COLO829 (cell line): ENCODE data around the gene ATAD3C.
"Not testable (repeated sequence)": the region's sequence is repeated elsewhere in the genome, so short reads cannot be mapped to it uniquely, and the experiment has no call there.

Experiments used
- DNase-seq: peaks from one replicate; pipeline ENCODE4 v3.0.0; 2012; ENCODE audit warnings: low spot score

The ATAD3C gene

DNA sequence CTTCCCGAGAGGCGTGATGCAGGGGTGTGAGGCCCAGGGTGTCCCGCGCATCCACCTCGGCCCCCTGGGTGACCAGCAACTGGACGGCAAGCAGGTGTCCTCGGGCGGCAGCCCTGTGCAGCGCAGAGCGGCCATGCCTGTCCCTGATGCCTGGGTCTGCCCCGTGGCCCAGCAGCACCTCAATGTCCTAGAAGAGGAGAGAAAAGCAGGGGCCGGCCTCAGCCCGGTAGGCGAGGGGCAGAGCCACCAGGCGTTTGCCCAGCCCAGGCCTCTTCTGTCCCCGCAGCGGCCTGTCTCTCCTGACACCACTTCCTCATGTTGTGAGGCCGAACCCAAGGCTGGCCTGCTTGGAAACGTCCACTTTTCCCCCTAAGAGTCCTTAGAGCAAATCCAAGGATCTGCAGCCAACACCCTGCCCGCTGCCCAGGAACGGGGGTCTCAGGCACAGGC lies 30.1 kb upstream of the ATAD3C start:
- no peak for DNase-seq

DNA sequence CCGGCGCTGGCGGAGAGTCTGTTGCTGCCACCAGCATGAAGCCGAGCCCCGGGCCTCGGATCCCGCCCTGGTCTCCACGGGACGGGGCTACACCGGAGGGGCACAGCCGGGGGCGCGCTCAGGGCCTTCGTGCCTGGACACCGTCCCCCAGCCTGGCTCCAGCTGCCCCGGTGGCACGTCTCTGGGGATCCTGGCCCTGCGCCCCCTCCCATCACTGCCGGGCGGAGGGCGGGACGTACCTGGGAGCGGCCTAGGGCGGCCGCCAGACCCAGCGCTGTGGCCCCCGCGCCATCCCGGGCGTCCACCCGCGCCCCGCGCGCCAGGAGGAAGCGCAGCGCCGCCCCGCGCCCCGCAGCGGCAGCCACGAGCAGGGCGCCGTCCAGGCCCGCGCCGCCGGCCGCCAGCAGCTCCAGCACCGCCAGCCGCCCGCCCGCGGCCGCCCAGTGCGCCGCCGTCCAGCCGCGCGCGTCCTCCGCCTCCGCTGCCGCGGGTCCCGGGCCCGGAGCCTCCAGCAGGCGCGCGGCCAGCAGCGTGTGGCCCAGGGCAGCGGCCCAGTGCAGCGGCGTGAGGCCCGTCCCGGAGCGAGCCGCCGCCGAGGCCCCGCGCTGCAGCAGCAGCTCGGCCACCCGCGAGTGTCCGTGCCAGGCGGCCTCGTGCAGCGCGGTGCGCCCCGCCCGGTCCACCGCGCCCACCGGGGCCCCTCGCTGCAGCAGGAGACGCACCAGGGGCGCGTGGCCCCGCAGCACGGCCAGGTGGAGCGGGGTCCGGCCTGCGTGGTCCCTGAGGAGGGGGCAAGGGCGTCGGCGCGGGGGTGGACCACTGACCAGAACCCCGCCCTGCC lies 29.5 kb upstream of the ATAD3C start:
- DNase-seq: no peak

DNA sequence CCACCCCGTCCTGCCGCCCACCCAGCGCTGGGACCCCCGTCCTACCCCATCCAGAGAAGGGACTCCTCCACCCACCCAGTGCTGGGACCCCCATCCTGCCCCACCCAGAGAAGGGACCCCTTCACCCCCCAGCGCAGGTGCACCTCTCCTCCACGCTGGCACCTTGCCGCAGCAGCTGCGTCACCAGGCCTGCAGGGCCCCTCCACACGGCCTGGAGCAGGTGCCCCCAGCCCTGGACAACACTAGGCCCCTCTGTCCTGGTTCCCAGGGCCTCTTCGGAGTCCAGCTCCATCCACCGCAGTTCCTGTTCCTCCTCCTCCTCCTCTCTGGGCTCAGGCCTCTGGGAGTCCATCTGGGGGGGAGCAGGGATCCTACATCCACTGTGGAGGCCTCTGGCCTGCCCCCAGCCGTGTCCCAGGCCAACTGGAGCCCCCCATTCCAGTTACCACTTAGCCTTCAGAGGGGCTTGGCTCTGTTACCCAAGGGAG lies 28.8 kb upstream of the ATAD3C start:
- no peak for DNase-seq

DNA sequence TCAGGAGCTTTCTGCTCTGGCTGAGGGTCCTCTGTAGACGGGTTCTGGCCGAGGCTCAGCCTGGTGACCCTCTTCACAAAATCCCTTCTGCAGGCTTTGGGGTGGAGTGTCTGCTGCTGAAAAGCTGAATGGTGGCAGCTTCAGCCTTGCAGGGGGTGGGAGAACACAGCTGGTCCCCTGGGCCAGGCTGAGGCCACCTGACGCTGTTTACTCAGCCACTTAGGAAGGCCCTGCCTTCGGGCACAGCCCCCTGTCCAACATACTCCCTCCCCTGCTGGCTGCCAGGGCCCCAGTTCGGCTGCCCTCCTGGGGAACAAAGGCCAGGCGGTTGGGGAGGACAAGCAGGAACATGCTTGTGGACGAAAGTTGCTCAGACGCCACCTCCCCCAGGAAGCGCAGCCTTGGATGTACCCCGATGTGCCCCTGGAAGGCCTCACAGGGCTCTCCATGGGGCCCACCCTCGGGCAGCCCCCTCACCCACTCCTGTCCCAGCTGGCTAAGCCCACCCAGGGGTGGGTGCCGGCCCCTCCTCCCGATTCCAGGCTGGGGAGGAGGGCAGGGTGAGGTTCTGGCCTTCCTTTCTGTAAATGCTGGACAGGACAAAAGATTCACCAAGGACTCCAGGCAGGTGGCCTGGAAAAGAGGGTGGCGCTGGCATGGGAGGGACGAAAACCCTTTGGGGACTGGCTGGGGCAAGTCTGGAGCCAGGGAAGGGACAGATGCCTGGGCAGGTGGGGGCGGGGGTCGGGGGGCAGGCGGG lies 28.2 kb upstream of the ATAD3C start, which contains the start of gene ANKRD65:
Gene ANKRD65 (minus strand): TSS at position 130 of the 760 bp plus-strand sequence. CDS start 271 bp downstream, outside the sequence.
- DNase-seq: no peak

DNA sequence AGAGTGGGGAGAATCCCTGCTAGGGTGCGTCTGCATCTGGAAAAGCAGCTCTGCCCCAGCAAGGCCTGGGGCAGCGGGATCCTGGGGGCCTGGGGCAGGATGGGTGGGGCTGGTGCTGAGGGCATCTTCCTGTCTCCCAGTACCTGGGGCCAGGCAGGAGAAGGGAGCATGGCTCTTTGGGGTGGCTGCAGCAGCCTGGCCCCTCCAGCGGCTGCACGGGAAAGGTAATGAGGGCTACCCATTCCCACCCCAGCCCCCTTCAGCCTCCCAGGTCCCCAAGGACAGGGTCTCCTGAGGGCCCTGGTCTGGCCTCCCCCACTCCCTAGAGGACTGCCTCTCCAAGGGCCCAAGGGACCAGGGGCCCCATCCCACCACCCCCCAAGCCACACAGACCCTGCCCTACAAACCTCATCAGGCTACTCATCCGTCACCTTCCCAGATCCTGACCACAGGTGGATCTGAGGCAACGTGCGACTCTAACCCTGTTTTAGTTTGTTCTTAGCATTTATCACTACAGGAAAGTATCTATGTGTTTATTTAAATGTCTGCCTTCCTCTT lies 27.5 kb upstream of the ATAD3C start:
- no peak for DNase-seq

DNA sequence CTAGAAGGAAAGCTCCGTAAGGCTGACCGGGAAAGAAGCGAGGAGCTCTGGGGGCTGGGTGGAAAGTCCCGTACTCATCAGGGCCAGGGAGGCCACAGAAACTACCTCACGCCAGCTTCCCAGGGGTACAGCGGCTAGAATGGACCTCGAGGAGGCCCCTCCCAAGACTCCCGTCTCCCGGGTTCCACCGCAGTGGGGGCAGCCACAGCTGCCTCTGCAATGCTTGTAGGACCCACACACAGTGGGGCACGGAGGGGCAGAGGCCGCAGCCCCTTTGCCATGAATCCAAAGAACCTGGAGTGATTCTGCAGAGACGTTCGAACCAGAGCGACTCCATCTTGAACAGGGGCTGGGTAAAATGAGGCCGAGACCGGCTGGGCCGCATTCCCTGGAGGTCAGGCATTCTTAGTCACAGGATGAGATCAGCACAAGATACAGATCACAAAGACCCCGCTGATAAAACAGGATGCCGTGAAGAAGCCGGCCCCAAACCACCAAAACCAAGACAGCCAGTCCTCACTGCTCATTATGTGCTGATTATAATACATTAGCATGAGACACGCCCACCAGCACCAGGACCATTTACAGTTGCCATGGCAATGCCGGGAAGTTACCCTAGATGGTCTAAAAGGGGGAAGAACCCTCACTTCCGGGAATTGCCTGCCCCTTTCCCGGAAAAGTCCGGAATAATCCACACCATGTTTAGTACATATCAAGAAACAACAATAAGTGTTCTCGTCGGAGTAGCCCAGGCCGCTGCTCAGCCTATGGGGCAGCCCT lies 26.8 kb upstream of the ATAD3C start:
- no peak for DNase-seq

DNA sequence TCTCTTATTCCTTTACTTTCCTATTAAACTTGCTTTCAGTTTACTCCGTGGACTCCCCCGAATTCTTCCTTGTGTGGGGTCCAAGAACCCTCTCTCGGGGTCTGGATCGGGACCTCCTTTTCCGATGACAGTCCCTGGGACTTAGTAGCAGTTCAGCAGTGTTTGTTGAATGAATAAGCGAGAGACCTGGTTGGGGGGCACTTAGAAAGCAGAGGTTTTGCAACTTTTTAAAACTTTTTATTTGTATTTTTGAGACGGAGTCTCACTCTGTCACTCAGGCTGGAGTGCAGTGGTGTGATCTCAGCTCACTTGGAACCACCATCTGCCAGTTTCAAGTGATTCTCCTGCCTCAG lies 26.3 kb upstream of the ATAD3C start:
- no peak for DNase-seq

DNA sequence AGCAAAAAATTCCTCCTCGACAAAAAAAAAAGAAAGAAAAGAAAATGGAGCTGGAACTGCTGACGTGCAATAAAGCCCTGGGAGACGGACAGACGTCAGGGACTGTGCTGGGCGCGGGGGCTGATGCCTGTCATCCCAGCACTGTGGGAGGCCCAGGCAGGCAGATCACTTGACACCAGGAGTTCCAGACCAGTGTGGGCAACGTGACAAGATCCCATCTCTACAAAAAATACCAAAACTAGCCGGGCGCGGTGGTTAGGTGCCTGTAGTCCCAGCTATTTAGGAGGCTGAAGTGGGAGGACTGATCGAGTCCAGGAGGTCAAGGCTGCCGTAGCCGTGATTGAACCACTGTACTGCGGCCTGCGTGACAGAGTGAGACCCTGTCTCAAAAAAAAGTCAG lies 24.8 kb upstream of the ATAD3C start:
- no peak for DNase-seq

DNA sequence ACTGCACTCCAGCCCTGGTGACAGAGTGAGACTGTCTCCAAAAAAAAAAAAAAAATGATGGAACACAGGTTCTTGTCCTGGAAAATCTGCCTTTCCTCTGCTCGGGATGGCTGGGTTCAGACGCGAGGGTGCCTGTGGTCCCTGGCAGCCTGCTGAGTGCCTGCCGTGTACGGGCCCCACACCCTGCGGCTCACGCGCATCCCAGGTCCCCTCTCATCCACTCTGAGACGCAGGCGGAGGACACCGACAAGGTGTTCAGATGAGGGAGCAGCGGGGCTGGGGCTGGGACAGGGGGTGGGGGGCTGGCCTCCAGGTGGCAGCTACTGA lies 24.1 kb upstream of the ATAD3C start:
- DNase-seq: no peak

DNA sequence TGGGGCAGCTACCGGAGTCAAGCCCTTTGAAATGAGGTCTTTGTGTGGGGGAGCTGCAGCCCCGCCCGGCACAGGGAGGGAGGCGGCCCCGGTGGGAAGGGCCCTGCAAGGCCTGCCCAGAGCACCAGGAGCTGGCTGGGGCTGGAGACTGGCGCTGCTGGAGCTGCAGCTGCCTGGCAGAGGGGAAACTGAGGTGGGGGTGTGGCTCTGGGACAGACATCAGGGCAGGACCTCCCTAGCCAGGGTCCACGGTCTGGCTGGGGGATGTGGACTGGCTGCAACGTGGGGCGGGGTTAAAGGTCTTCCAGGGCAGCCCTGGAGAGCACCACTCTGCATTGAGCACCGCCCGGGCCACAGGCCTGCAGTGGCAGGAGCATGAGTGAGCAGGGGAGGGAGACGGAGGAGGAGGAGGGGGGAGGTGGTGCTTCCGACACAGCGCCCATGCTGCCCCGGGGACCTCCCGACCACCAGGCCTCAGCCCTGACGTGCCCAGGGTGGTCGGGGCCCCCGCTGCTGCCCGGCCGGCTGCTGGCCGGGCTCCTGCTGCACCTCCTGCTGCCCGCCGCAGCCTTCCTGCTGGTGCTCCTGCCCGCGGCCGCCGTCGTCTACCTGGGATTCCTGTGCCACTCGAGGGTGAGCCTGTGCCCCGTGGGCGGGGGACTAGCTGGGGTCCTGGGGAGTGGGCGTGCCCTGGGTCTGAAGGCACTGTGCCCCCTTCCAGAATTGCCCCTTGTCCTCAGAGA lies 23.6 kb upstream of the ATAD3C start:
- no peak for DNase-seq

DNA sequence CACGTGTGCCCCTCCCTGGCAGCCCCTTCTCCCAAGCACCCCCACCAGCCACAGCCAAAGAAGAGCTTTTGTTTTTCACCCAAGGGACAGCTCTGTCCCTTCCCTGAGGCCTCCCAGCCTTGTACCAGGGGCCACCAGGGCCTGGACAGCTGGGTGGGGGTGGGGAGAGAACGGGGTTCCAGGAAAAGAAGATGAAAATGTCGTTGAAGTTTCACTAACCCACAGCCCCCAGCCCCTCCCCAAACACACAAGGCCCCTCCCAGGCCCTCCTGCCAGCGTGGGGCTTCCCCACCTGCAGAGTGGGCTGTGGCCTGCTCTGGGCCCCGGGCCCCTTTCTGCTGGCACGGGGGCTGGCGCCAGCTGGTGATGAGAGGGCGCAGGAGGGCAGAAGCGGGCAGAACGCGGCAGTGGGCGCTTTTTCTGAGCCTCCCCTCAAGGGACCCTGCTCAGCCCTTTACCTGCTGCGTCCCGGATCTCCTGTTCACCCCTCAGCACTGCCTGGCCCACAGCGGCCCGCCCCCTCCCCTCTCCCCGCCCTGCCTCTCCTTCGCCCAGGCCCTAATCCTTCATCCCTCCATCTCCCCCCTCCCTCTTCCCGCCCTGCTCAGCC lies 22.9 kb upstream of the ATAD3C start:
- no peak for DNase-seq

DNA sequence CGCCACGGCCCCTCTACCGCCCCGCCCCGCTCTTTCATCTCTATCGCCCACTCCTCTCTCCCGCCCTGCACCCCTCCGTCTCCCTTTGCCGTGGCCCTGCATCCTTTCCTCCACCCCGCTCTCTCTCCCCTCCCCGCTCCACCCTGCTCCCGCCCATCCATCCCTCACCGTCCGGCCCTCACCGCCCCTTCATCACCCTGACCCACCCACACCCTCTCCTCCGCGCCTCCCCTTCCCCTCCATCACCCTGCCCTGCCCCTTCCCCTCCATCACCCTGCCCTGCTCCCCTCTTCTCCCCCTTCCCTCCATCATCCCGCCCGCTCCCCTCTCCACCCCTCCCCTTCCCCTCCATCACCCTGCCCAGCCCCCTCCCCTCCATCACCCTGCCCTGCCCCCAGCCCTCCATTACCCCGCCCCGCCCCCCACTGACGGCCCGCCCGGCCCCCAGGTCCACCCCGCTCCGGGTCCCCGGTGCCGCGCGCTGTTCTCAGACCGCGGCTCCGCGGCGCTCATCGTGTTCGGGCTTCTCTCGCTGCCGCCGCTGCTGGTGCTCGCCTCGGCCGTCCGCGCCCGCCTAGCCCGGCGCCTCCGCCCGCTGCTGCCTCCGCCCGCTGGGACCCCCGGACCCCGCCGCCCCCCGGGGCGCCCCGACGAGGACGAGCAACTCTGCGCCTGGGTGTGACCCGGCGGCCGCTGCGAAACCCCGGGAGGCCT lies 22.2 kb upstream of the ATAD3C start:
- no peak for DNase-seq

DNA sequence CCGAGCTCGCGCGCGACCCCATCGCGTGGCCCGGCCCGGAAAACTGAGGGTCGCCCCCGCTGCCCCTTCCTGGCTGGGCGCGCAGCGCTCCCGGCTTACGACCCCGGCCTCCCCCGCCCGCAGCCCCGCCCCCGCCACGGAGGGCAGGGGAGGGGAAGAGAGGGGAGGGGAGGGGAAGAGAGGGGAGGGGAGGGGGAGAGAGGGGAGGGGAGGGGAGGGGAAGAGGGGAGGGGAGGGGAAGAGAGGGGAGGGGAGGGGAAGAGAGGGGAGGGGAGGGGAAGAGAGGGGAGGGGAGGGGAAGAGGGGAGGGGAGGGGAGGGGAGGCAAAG lies 21.7 kb upstream of the ATAD3C start:
- no peak for DNase-seq

DNA sequence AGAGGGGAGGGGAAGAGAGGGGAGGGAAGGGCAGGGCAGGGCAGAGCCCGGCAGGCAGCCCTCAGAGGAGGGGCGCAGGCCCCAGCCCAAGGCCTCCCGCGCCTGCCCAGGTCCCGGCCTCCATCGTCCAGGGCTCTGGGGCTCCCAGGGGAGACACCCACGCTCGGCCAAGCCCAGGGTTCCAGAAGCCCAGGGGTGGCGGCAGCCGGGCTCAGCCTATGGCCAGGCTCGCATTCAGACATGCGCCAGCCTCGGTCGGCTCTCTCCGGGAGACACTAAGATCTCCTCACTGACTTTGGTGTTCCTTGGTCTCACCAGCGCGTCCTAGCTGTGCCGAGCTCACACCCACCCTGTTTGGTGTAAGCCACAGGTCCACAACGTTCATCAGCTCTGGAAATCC lies 21.3 kb upstream of the ATAD3C start:
- no peak for DNase-seq

DNA sequence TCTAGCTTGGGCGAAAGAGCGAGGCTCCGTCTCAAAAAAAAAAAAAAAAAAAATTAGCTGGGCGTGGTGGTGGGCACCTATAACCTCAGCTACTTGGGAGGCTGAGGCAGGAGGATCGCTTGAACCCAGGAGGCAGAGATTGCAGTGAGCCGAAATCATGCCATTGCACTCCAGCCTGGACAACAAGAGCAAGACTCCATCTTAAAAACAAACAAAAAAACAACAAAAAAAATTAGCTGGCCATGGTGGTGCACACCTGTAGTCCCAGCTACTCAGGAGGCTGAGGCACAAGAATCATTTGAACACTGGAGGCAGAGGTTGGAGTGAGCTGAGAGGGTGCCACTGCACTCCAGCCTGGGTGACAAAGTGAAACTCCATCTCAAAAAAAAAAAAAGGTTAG lies 20.5 kb upstream of the ATAD3C start:
- not testable (repeated sequence) for DNase-seq

DNA sequence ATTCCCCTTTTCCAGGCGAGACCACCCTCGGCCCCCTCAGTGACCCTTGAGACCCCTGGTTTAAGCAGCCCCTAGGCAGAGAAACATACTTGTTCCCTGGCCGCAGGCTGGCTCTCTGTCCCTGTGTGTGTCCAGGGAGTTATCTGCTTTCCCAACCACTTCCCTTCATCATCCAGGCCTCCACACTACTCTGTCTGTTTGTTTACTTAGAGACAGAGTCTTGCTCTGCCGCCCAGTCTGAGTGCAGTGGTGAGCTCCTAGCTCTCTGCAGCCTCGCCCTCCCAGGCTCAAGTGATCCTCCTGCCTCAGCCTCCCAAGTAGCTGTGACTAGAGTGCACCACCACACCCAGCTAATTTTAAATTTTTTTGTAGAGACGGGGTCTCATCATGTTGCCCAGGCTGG lies 19.8 kb upstream of the ATAD3C start:
- no peak for DNase-seq

DNA sequence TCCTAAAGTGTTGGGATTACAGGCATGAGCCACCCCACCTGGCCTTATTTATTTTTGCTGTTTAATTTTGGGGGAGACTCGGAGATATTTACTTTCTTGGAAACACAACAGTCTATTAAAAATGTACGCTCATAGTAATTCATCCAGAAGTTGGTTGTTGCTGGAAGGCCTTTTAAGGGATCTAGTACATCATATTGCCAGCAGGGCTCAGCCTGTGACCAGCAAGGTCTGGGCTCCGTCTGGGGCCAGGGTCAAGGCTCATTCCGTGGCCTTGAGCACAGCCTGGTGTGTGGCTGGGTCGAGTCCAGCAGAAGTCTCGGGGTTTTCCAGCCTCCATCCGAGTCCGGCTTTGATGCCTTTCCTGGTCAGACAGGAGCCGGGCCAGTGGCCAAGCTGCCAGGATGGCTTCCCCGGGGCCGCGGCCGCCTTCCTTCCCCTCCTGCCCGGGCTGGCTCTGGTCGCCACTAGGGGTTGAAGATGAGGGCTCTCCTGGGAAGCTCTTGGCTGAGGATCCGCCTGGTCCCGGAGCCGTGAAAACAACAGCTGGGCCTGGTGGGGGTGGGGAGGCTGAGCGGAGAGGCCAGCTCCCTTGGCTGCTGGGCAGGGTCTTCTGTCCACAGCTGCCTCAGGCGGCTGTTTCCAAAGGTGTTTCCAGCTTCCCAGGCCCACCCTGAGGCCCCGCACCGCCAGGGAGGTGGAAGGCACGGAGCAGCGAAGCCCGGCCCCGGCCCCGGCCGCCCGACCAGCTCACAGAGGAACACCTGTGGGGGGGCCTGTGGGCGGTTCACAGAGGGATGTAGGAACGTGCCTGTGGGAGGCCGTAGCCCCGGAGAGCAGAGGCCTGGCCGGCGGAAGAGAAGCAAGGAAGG lies 19.1 kb upstream of the ATAD3C start:
- no peak for DNase-seq

DNA sequence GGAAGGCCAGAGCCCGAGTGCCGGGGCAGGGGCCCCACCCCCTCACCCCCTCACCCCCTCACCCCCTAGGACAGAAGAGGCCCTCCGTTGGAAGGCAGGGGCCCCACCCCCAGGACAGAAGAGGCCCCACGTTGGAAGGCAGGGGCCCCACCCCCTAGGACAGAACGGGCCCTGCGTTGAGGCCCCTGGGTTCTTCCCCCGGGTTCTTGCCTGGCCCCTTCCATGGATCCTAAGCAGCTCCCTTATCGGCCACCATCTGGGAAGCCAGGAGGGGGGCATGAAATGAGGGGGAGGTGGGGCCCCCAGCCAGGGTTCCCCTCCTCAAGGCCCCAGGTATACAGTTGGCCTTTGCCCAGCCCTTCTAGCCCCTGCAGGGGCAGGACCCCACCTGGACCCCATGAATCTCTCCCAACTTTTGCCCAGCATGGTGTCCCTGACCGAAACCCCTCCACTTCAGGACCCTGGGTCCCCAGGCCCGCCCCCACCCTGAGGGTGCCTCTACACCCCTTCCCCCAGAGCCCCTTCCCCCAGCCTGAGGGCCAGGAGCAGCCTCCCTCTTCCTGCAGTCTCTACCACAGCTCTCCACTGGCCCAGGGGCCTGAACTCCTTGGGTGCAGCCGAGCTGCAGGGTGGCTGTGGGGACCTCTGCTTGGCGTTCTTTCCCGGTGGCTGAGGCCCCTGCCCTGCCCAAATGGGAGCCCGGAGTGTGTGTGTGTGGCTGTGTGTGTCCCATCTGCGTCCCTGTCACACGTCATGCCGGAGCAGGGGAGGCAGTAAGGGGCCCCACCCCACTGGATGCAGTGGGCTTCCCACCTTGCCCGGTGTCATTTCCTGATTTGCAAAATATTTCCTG lies 18.3 kb upstream of the ATAD3C start:
- DNase-seq: no peak

DNA sequence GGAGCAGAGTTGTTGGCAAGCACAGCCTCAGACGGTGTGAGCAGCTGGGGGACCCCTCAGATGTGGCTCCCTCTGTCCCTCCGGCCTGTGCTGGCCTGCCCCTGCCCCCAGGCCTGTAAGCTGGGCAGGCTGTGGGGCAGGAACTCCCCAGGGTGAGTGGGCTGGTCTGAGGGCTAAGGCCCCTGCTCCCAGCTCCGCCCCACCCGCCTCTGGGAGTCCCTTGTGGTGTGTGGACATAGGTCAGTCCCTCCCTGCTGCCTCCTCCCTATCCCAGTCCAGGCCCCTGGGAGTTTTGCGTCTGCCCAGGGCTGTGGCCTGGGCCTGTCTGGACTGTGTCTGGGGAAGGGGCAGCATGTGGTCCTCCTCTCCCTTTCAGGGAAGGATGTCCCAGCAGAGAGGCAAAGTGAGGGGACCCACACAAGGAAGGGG lies 17.6 kb upstream of the ATAD3C start:
- no peak for DNase-seq
